Activated effector memory CD4-positive, alpha-beta T cell treated with anti-CD3 and anti-CD28 coated beads, Interleukin-2, amount 50 U/mL, for 16 hours (primary cell): Measurements from ENCODE around the gene TSPAN31.

Experiments
- DNase-seq: peaks from one replicate; pipeline ENCODE4 v3.0.0-alpha.2; 2020

Gene TSPAN31

DNA sequence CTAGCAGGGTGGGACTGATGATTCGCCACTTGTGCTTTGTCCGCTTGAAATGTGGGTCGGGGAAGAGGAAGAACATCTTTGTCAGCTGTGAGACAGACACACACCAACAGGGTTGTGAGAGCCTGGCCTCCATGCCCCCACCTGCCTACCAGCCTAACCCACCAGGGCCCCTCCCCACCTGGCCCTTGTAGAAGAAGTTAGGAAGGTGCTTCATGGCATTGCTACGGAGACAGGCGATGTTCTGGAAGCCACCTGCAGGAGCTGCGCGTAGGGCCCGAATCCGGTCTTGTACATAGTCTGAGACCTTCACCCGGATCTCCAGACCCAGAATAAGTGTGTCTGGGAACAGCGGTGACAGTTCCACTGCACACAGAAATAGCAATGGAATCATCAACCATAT lies 24.8 kb downstream of the TSPAN31 start:
- DNase-seq = peak; percentile 60

GRCh38 chr12:57770734-57771133 lies 25.9 kb downstream of the TSPAN31 start:
- peak; percentile 55 for DNase-seq

DNA sequence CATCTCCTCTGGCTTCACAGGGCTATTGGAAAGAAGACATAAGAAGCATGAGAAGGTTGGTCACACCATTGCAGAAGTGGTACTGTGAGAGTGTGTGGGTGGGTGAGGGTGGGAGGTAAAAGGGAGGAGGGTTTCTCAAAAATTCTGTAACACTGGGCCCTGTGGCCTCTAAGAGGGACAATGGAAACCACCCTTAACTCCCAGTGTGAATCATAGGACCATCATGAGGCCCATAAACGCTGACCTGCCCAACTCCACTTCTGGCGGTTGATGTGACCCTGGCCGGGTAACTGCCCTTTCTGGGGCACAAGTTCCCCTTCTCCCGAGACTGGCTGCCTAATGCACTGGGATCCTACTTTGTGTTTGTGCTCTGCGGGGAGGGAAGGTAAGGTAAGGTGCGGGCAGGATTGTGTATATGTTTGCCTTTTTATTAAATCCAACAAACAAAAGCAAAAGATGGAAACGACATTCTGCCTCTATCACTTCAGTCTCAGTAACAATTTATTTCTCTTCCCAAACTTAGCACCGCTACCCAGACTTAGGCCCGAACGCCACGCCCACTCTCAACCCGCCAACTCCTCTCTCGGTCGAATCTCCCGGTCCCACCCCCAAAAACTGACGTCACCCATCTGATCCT lies 26.5 kb downstream of the TSPAN31 start:
- peak; percentile 94 for DNase-seq

DNA sequence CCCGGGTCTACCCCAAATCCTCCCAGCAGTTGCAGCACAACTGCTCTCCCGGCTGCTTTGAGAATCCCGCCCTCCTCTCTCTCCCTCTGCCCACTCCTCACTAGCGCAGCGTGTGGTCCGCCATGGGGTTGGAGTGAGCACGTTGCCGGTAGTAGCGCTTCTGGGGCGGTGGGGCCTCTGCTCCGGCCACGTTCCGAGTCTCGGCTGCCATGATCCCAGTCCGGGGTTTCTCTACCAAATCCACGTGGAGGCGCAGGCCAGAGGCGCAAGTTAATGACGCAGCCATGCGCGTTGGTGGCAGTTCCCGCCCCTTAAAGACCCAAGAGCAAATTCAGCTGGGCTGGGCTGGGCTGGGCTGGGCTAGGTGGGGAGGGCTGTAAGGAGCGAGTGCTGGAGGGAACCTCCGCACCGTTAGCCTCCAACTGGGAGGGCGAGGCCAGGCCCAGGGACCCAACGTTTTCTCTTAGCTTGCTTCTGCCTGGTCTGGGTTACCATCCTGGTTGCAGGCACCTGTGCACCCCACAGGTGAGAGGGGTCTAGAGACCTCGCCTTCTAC lies 27.1 kb downstream of the TSPAN31 start, which contains the start of gene METTL1:
Gene METTL1, minus strand, starts transcription at position 233 of the 556 bp plus-strand sequence. Its CDS starts 22 bp downstream, at position 211.
- peak; percentile 97 for DNase-seq

DNA sequence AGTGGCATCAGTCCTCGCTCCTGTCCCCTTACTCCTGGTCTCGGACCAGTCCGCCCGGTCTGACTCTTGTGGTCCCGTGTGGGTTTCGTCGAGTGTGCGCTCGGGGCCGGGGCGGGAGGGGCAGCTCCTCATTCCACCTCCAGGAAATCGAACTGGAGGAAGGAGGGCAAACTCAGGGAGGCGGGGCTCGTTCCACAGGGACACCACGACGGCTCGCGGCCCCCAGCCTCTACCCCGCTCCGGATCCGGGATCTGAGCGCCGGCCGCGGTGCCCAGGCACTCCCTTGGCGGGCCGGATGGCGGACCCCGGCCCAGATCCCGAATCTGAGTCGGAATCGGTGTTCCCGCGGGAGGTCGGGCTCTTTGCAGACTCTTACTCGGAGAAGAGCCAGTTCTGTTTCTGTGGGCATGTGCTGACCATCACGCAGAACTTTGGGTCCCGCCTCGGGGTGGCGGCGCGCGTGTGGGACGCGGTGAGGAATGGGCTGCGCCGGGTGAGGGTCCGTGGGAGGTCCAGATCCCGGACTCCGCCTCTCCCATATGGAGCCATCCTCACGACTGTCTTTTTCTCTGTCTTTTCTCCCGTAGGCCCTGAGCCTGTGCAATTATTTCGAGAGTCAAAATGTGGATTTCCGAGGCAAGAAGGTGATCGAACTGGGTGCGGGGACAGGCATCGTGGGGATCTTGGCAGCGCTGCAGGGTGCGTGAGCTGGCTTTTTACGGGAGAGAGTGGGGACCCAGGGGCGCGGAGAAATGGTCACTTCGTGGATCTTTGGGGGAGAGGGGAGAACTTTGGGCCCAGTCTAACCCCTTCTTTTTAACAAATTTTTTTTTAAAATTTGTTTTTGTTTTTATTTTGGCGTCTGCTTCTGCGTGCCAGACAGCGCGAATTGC lies 27.8 kb downstream of the TSPAN31 start, which contains the start of gene EEF1AKMT3:
Gene EEF1AKMT3, plus strand, starts transcription at position 186 of the 894 bp plus-strand sequence. Its CDS starts 111 bp downstream, at position 297.
- peak; percentile 78 for DNase-seq

GRCh38 chr12:57774634-57775033 lies 29.8 kb downstream of the TSPAN31 start:
- DNase-seq = peak; percentile 45

GRCh38 chr12:57775044-57775443 lies 30.2 kb downstream of the TSPAN31 start:
- no peak for DNase-seq

GRCh38 chr12:57775563-57776246 lies 30.9 kb downstream of the TSPAN31 start:
- no peak for DNase-seq

DNA sequence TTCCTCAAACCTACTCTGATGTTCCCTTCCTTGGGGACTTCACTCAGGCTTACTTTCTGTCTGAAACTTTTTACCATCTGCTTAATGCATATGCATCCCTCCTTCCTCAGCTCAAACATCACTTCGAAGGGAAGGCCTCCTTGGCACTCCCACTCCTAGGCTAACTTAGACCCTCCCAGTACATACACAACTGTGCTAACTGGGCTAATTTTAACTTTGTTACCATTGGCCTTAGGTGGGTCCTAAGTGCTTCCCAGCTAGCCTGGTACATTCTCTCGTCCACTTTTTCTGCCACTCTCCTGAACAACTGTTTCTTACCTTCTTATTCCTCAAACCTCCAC lies 31.4 kb downstream of the TSPAN31 start:
- no peak for DNase-seq

- no peak for DNase-seq
These were observed 32.5 kb downstream of the TSPAN31 start for GRCh38 chr12:57777367-57777766.

GRCh38 chr12:57777911-57778310 lies 33.1 kb downstream of the TSPAN31 start:
- DNase-seq = no peak

- DNase-seq = no peak
These were observed 34.9 kb downstream of the TSPAN31 start for GRCh38 chr12:57779736-57780135.

GRCh38 chr12:57780284-57780897 lies 35.6 kb downstream of the TSPAN31 start:
- no peak for DNase-seq

- DNase-seq = no peak
These were observed 36.4 kb downstream of the TSPAN31 start for GRCh38 chr12:57781244-57781643.

GRCh38 chr12:57781801-57782200 lies 37.0 kb downstream of the TSPAN31 start:
- no peak for DNase-seq

- DNase-seq = no peak
These were observed 37.4 kb downstream of the TSPAN31 start for GRCh38 chr12:57782243-57782607.

- DNase-seq = peak; percentile 99
These were observed 38.0 kb downstream of the TSPAN31 start, which contains the start of gene TSFM for GRCh38 chr12:57782608-57783465. Gene TSFM, plus strand, starts transcription at chr12:57782787. Its CDS starts 15 bp downstream, at chr12:57782802.

DNA sequence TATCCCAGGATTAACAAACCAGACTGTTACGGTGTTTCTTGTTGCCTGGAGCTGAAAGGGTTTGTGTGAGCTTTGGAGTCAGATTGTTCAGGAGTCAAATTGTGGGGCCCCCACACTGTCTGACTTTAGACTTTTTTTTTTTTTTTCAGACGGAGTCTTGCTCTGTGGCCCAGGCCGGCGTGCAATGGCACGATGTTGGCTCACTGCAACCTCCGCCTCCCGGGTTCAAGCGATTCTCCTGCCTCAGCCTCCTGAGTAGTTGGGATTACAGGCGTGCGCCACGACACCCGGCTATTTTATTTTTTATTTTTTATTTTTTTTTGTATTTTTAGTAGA lies 38.6 kb downstream of the TSPAN31 start:
- no peak for DNase-seq

DNA sequence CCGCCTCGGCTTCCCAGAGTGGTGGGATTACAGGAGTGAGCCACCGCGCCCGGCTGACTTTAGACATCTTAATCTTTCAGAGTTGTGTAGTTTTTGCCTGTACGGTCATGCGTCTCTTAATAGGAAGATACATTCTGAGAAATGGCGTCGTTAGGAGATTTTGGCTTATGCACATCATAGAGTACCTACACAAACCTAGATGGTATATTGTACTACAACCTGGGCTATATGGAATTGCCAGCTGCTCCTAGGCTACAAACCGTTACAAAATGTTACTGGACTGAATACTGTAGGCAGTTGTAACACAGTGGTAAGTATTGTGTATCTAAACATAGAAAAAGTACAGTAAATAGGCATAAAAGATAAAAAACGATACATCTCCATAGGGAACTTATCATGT lies 39.0 kb downstream of the TSPAN31 start:
- no peak for DNase-seq

GRCh38 chr12:57793920-57794319 lies 49.1 kb downstream of the TSPAN31 start:
- DNase-seq = no peak

GRCh38 chr12:57795354-57795753 lies 50.5 kb downstream of the TSPAN31 start:
- no peak for DNase-seq

GRCh38 chr12:57796996-57797395 lies 52.2 kb downstream of the TSPAN31 start:
- no peak for DNase-seq
